Measurements from ENCODE around the gene DNER.

GRCh38 chr2:229715895-229716507, 1.6 kb upstream of the DNER start:
- TF ChIP-seq CTCF (IDR thresholded peaks at IDR 0.05), result peak; percentile 36; the same call in 1 of the 2 replicates
- no peak for TF ChIP-seq USF2 (CRISPR knock-in tag; IDR thresholded peaks at IDR 0.05)
- TF ChIP-seq SMAD4 (CRISPR knock-in tag; IDR thresholded peaks at IDR 0.05), result no peak

Data from WTC11 (cell line).